HL-60 (cell line): Measurements from ENCODE around the gene SUFU.

Source experiments
- DNase-seq, 2 experiments: peaks; one replicate each; pipeline ENCODE4 v3.0.0-alpha.2; 2010 to 2020; ENCODE audit warnings: low read depth in 1 of 2, low spot score in 1 of 2
- H3K27ac ChIP-seq: fragments of 250-450 bp; sonication (Bioruptor Pico); replicated peaks from 2 replicates; pipeline ENCODE4 v1.5.1; 2020; ENCODE audit warnings: mild to moderate bottlenecking, moderate library complexity
- H3K27me3 ChIP-seq: fragments of 250-450 bp; sonication (Bioruptor Pico); 2 replicates; pipeline ENCODE4 v1.5.1; 2021; ENCODE audit warnings: mild to moderate bottlenecking, moderate library complexity; ENCODE audit not compliant: insufficient read depth, poor library complexity, severe bottlenecking
- H3K4me3 ChIP-seq: replicated peaks from 2 replicates; pipeline ENCODE4 v1.5.1; 2011; ENCODE audit warnings: mild to moderate bottlenecking, control low read depth, low read length; ENCODE audit not compliant: insufficient read depth
- CTCF ChIP-seq: IDR thresholded peaks from one replicate; pipeline ENCODE4 v1.5.1; 2011; ENCODE audit warnings: low read length, control low read depth, inconsistent platforms; ENCODE audit not compliant: insufficient read depth
- GABPA ChIP-seq: IDR thresholded peaks from 2 replicates; pipeline ENCODE4 v1.6.1; 2012; ENCODE audit warnings: low read depth
- POLR2AphosphoS5 ChIP-seq: IDR thresholded peaks from 2 replicates; pipeline ENCODE4 v1.6.1; 2012; ENCODE audit warnings: low read depth
- SPI1 ChIP-seq: IDR thresholded peaks from 2 replicates; pipeline ENCODE4 v1.6.1; 2012; ENCODE audit warnings: low read depth, mild to moderate bottlenecking, borderline replicate concordance
- TF ChIP-seq, protein P1 (sequence below): IDR thresholded peaks from 2 replicates; pipeline ENCODE4 v1.6.1; 2012; ENCODE audit warnings: low read depth; ENCODE audit not compliant: insufficient replicate concordance

SUFU gene

GRCh38 chr10:102620591-102621442 lies 117.0 kb downstream of the SUFU start:
- Histone ChIP-seq H3K4me3 (no peak overlapping the region), H3K27me3 (no peaks in the 10 kb centered on the region), H3K27ac (no peak overlapping the region)
- DNase-seq, result no peak
- no peak for TF ChIP-seq SPI1
- no peak for TF ChIP-seq POLR2AphosphoS5
- TF ChIP-seq, protein P1, sequence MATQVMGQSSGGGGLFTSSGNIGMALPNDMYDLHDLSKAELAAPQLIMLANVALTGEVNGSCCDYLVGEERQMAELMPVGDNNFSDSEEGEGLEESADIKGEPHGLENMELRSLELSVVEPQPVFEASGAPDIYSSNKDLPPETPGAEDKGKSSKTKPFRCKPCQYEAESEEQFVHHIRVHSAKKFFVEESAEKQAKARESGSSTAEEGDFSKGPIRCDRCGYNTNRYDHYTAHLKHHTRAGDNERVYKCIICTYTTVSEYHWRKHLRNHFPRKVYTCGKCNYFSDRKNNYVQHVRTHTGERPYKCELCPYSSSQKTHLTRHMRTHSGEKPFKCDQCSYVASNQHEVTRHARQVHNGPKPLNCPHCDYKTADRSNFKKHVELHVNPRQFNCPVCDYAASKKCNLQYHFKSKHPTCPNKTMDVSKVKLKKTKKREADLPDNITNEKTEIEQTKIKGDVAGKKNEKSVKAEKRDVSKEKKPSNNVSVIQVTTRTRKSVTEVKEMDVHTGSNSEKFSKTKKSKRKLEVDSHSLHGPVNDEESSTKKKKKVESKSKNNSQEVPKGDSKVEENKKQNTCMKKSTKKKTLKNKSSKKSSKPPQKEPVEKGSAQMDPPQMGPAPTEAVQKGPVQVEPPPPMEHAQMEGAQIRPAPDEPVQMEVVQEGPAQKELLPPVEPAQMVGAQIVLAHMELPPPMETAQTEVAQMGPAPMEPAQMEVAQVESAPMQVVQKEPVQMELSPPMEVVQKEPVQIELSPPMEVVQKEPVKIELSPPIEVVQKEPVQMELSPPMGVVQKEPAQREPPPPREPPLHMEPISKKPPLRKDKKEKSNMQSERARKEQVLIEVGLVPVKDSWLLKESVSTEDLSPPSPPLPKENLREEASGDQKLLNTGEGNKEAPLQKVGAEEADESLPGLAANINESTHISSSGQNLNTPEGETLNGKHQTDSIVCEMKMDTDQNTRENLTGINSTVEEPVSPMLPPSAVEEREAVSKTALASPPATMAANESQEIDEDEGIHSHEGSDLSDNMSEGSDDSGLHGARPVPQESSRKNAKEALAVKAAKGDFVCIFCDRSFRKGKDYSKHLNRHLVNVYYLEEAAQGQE, result no peak
- no peak for TF ChIP-seq GABPA
- TF ChIP-seq CTCF, result no peak

- H3K4me3 ChIP-seq, result no peak overlapping the region
- H3K27me3 ChIP-seq, result no peaks in the 10 kb centered on the region
- no peak for DNase-seq
- no peak overlapping the region for H3K27ac ChIP-seq
- TF ChIP-seq CTCF (no peak), SPI1 (no peak), POLR2AphosphoS5 (no peak), GABPA (no peak)
- TF ChIP-seq, protein P1, result no peak
These were observed 117.9 kb downstream of the SUFU start for GRCh38 chr10:102621443-102622325.

DNA sequence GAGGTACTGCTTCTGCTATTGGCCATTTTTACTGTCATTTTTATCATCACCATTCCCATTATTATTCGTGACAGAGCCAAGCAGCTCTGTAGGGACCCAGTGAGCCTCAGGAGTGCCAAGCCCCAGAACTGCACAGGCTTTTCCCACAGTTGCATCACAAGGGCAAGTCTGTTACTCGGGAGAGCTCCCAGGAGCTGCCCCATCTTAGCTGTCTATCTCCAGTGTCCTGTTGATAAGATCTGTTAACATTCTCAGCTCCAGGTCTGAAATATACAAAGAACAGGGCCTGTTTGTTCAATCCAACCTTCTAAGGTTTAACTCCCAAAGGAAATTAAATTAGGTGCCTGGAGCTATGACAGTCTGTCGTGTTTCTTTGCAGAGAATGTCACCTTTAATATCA lies 120.3 kb downstream of the SUFU start:
- Histone ChIP-seq H3K27ac (no peak overlapping the region), H3K27me3 (no peaks in the 10 kb centered on the region), H3K4me3 (no peak overlapping the region)
- no peak for TF ChIP-seq GABPA
- no peak for TF ChIP-seq POLR2AphosphoS5
- TF ChIP-seq SPI1, result no peak
- TF ChIP-seq, protein P1, result no peak
- TF ChIP-seq CTCF, result no peak
- DNase-seq, result no peak
